ENCODE measurements around the gene EVA1A.

Gene EVA1A

DNA sequence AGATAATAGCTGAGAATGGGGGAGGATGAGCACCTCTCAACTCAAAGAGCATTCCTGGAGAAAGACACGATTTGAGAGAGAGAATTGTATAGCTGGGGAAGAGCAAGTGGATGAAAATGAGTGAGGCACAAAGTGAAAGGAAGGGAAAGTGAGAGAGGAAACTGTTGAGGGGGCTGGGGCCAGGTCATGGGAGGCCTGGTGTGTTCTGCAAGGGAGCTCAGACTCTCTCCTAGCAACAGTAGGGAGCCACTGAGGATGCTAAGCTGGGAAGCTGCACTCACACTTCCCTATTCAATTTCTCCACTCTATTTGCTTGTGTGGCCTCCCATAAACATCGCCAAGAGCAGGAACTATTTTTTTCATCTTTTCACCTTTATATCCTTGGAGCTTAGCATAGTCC lies 14.8 kb downstream of the EVA1A start:
- DNase-seq (ENCODE audit: insufficient read length, low spot score) (no peak), FAIRE-seq (no peak)

GRCh38 chr2:75545387-75545786 lies 15.4 kb downstream of the EVA1A start:
- FAIRE-seq (no peak), DNase-seq (ENCODE audit: insufficient read length, low spot score) (no peak)

DNA sequence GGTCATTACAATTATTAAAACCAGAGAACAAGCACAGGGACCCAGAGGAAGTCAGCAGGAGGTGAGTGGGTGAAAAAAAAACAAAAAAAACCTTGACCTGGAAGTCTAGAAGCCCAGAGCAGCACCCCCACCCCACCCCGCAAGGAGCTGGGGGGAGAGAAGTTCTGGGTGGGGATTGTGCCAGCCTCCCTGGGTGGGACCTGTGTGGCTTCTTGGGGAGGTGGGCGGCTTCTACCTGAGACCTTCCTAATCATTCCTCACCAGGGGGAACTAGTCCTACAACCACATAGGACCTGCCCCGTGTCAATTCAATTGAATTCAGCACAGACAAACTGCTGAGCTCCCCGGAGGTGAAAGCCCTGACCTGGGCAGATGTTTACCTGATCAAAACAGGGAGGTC lies 17.3 kb downstream of the EVA1A start:
- no peak for FAIRE-seq
- DNase-seq (ENCODE audit: insufficient read length, low spot score) = no peak

GRCh38 chr2:75541430-75541829 lies 19.3 kb downstream of the EVA1A start:
- DNase-seq (ENCODE audit: insufficient read length, low spot score) (no peak), FAIRE-seq (no peak)

DNA sequence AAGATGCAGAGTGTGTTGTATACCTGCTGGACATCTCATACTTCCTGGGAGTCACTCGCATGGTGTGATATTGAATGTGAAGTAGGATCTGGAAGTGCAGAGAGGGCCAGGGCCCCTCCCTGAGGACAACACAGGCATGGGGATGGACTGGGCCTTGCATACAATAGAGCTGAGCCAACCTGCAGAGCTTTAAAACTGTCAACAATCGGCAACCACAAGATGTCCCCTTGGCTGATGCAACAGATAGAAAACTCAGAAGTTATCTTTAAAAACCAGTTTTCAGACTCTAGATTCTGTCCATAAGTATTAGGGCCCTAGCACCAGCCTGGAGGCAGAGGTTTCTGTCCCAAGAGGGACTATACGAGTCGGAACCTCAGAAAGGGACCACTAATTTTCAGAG lies 19.7 kb downstream of the EVA1A start:
- FAIRE-seq (no peak), DNase-seq (ENCODE audit: insufficient read length, low spot score) (no peak)

DNA sequence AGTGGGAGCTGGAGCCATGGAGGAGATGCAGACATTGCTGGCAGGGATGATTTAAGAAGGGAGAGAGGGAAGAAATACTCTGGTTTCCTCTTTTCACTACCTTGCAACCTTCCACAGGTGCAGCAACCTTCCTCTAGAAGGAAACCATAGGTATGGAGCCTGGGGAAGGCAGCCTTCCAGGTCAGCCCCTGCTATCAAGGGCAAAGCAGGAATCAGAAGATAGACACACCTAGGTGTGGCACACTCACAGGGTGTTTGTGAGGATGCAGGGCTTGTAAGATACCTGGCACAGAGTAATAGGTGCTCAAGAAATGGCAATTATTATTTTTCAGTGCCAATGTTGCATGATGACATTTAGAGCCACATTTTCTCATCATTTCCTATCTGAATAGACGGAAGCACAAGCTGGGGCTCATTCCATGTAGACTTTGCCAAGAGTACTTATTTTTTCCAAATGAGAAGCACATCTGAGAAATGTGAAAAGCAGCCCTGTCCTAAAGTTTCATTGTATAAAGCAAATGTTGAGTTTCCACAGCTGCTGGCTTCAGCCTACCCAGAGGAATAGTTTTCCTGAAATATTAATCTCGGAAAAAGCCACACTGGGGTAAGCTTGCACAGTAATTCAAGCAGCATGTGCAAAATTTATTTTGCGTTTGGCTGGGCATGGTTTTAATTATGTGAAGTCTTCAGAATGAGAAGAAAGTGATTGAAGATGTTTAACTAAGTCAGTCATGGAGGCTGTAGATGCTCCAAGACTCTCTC lies 20.6 kb downstream of the EVA1A start:
- no peak for DNase-seq (ENCODE audit: insufficient read length, low spot score)

GRCh38 chr2:75538521-75539490 lies 21.9 kb downstream of the EVA1A start:
- FAIRE-seq (no peak), DNase-seq (ENCODE audit: insufficient read length, low spot score) (no peak)

More for the DNA sequence above, 20.6 kb downstream of the EVA1A start:
- no peak for FAIRE-seq

- no peak for DNase-seq (ENCODE audit: insufficient read length, low spot score)
- no peak for FAIRE-seq
These were observed 23.1 kb downstream of the EVA1A start for GRCh38 chr2:75537658-75538057.

- DNase-seq (ENCODE audit: insufficient read length, low spot score) = no peak
- no peak for FAIRE-seq
These were observed 27.6 kb downstream of the EVA1A start for GRCh38 chr2:75533135-75533534.

DNA sequence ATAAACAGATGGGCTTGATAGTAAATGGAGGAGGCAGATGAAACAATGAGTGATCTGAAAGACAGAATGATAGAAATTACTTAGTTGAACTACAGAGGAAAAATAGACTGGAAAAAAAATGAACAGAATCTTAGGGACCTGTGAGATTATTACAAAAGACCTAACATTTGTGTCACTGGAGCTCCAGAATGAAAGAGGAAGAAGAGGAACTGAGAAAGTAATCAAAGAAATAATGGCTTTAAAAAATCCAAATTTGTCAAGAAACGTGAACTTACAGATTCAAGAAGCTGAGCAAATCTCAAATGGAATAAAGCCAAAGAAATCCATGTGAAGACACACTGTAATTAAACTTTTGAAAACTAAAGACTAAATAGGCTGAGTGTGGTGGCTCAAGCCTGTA lies 28.3 kb downstream of the EVA1A start:
- no peak for FAIRE-seq
- no peak for DNase-seq (ENCODE audit: insufficient read length, low spot score)

DNA sequence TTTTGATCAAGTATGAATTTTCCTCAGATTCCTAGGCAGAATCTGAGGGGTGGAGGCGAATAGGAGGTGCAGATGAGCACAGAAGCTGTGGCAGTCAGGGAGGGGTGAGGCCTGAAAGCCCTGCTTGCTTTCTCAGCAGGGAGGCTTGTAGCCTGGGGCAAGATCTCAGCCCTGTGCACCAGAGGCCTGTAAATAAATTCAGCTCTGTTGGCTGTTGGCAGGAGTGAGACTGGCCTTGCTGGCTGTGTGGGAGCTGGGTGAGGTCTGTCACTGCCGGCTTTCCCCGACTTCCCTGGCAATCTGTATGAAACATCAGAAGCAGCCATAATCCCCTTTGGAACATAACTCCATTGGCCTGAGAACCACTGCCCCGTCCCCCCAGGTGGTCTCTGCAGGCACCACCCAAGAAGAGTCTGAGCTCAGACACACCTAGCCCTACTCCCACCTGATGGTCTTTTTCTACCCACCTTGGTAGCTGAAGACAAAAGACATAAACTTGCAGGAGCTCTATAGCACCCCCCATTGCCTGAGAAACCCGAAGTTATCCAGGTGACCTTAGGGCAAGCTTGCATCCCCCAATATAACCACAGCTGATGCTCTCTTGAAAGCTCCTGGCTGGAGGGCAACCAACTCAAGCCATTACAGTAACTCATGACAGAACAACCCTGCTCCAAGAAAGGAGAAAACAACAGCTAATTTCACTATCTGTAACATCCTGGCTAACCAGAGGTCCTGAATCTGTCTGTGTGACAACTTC lies 32.3 kb downstream of the EVA1A start:
- DNase-seq (ENCODE audit: insufficient read length, low spot score) = no peak
- no peak for FAIRE-seq

DNA sequence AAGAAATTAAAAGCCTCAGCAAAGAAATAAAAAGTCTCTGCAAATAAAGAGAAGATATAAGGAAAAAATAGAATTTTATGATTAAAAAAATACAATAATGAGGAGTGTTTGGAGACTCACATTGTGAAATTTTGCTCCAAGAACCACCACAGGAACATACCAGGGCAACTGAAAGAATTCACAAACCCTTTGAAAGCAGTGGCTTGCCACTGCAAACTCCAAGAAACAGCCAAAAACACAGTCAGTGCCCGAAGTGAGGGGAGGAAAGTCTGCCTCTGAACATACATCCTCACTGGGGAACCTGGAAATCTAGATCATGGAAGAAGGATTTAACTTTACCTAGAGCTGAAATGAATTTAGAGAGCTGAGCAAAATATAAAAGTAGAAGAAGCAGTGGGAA lies 33.1 kb downstream of the EVA1A start:
- FAIRE-seq = no peak
- no peak for DNase-seq (ENCODE audit: insufficient read length, low spot score)

DNA sequence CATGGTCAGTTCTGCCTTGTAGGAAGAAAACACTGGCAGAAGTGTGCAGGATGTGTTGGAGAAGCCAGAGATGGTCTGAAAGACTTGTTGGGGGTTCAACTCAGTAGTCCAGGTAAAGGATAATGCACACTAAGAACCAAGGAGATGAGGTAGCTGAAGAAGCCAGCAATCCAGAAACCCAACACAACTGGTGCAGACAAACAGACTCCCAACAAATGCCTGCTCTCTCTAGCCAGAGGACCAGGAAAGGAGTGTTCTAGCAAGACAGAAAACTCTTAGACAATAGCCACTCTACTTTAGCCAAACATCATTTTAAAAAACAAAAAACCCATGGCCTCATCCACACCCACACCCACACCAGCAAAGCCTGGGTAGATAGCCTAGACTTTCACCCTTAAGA lies 33.9 kb downstream of the EVA1A start:
- no peak for FAIRE-seq

DNA sequence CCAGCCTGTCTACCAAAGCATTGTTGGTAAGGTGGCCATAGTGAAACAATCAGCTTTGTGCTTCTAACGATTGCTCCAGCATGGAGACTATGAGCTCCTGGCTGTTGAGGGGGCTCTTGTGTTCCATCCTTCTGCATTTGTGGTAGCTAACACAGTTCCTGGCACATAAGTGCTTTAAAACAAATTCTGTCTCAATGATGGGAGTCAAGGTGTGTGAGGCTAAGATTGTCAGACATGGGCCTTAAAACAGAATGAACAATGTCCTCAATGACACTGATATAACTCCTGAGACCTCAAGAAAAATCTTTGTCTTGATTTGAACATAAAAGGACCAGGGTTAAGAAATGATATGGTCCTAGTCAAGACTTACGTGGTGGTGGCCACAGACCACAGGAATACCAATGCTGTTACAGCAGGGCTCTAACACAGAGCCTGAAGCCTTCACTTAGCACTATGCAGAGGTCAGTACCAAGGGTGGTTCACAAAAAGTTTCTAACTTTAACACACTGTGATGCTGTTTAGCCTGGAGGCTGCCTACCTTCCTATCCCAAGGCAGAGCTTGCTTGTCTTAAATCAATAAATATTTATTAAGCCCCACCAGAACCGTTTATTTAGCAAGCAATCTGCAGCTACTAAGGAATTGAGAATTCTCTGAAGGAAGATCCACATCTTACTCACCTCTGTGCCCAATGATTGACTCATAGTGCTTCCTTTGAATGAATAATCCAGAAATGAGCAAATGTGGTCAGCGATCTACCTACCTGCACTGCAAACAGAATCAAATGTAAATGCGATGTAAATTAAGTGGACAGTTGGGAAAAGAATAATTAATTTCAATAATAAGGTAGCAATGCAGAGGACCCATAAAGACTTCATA lies 35.1 kb downstream of the EVA1A start:
- FAIRE-seq (no peak), DNase-seq (ENCODE audit: insufficient read length, low spot score) (no peak)

More for the DNA sequence above, 33.9 kb downstream of the EVA1A start:
- no peak for DNase-seq (ENCODE audit: insufficient read length, low spot score)

GRCh38 chr2:75524276-75524911 lies 36.3 kb downstream of the EVA1A start:
- FAIRE-seq (no peak), DNase-seq (ENCODE audit: insufficient read length, low spot score) (no peak)

DNA sequence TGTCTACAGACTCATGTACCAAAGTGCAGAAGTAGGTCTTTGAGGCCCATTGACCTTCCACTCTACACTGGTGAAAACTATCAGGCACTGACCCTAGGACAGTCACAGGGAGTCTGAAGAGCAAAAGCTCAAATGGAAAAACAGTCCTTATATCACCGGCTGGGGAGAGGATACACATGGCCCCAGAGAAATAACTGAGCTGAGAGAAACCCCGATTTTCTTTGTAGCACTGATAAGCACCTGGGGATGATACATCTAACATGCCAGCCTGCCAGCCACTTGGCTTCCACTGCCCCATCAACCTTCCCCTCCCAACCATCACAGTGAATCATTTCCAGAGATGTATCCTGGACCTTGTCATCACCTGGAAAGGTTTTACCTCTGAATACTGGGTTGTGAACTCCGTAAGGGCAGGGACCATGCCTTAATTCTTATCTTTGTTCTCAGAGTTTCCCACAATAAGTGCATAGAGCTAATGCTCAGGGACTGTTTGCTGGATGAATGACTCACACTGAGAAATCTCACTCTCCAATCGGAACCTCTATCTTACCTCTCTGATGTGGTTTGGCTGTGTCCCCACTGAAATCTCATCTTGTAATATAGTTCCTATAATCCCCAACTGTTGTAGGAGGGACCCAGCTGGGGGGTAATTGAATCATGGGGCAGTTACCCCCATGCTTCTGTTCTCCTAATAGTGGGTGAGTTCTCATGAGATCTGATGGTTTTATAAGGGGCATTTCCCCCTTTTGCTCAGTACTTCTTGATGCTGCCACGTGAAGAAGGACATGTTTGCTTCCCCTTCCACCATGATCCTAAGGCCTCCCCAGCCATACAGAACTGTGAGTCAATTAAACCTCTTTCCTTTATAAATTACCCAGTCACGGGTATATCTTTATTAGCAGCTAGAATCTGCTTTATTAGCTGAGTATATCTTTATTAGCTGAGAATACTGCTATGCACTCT lies 37.1 kb downstream of the EVA1A start:
- DNase-seq (ENCODE audit: insufficient read length, low spot score) (no peak), FAIRE-seq (no peak)

- DNase-seq (ENCODE audit: insufficient read length, low spot score) (no peak), FAIRE-seq (no peak)
These were observed 38.0 kb downstream of the EVA1A start for GRCh38 chr2:75522543-75523312.

Data from GM19239 (cell line).